Hepatocyte (in vitro differentiated cells): Measurements from ENCODE around the gene B3GALT4. TPM values are rescaled to one million over a fixed set of nuclear protein-coding genes. Genes with fewer than 3 reads are reported as not detected.
"Not testable (repeated sequence)": the region's sequence is repeated elsewhere in the genome, so short reads cannot be mapped to it uniquely, and the experiment has no call there.

Source experiments
- DNase-seq: peaks from one replicate; pipeline ENCODE4 v3.0.0-alpha.2; 2016; ENCODE audit warnings: low spot score
- H2AFZ ChIP-seq: fragments of 200-600 bp; sonication (generic); 2 replicates; pipeline ENCODE4 v1.6.0; 2016; ENCODE audit warnings: antibody characterized with exemption, mild to moderate bottlenecking
- H3K27ac ChIP-seq: fragments of 200-600 bp; sonication (generic); 2 replicates; pipeline ENCODE4 v1.5.1; 2016; ENCODE audit warnings: mild to moderate bottlenecking
- H3K27me3 ChIP-seq: fragments of 200-600 bp; sonication (generic); 2 replicates; pipeline ENCODE4 v1.6.1; 2016
- H3K36me3 ChIP-seq: fragments of 200-600 bp; sonication (generic); replicated peaks from 2 replicates; pipeline ENCODE4 v1.5.1; 2016; ENCODE audit warnings: low read depth; ENCODE audit not compliant: insufficient read depth
- H3K4me1 ChIP-seq: fragments of 200-600 bp; sonication (generic); 2 replicates; pipeline ENCODE4 v1.5.1; 2016; ENCODE audit warnings: mild to moderate bottlenecking, moderate library complexity; ENCODE audit not compliant: insufficient read depth
- H3K4me2 ChIP-seq: fragments of 200-600 bp; sonication (generic); 2 replicates; pipeline ENCODE4 v1.6.0; 2016
- H3K4me3 ChIP-seq: fragments of 200-600 bp; sonication (generic); 2 replicates; pipeline ENCODE4 v1.5.1; 2016; ENCODE audit warnings: mild to moderate bottlenecking
- H3K79me2 ChIP-seq: fragments of 200-600 bp; sonication (generic); 2 replicates; pipeline ENCODE4 v1.6.0; 2017; ENCODE audit warnings: mild to moderate bottlenecking
- H3K9me2 ChIP-seq: fragments of 200-600 bp; sonication (generic); replicated peaks from 2 replicates; pipeline ENCODE4 v1.6.0; 2017; ENCODE audit warnings: mild to moderate bottlenecking; ENCODE audit not compliant: insufficient read depth
- H3K9me3 ChIP-seq: fragments of 200-600 bp; sonication (generic); 2 replicates; pipeline ENCODE4 v1.5.1; 2016; ENCODE audit warnings: low read depth, mild to moderate bottlenecking
- H4K20me1 ChIP-seq: fragments of 200-600 bp; sonication (generic); 2 replicates; pipeline ENCODE4 v1.6.0; 2016; ENCODE audit warnings: mild to moderate bottlenecking; ENCODE audit not compliant: insufficient read depth, poor library complexity, severe bottlenecking
- CTCF ChIP-seq: fragments of 200-600 bp; sonication (generic); IDR thresholded peaks from 2 replicates; pipeline ENCODE4 v1.5.1; 2016; ENCODE audit warnings: antibody characterized with exemption, mild to moderate bottlenecking; ENCODE audit not compliant: poor library complexity
- EZH2 ChIP-seq: fragments of 200-600 bp; sonication (generic); IDR thresholded peaks from 2 replicates; pipeline ENCODE4 v1.6.1; 2016; ENCODE audit warnings: antibody characterized with exemption, mild to moderate bottlenecking, borderline replicate concordance
- EZH2phosphoT487 ChIP-seq: fragments of 200-600 bp; sonication (generic); IDR thresholded peaks from one replicate; pipeline ENCODE4 v1.6.1; 2018; ENCODE audit warnings: antibody characterized with exemption, mild to moderate bottlenecking, low read depth, moderate library complexity; ENCODE audit not compliant: unreplicated experiment, severe bottlenecking
- WGBS: methylation state at CpG from one replicate; pipeline ENCODE4 v1.1.6; 2016; ENCODE audit warnings: low lambda C conversion rate; ENCODE audit errors: missing lambda C conversion rate; 5-methylcytosine and 5-hydroxymethylcytosine counted together
- polyA plus RNA-seq: library from polyadenylated mRNA; unstranded; fragments of >200 nt; fragmentation: Nextera tagmentation; extraction: Ambion mirVana; gene quantifications from 2 replicates; pipeline ENCODE4 v1.2.1, GENCODE V29; 2016
- total RNA-seq: library from RNA; depleted of rRNA; stranded (reverse); fragments of >200 nt; gene quantifications from 2 replicates; pipeline ENCODE4 v1.2.3, GENCODE V29; 2014

Gene B3GALT4
- total and polyA plus RNA-seq, 2 experiments from 2014 or later = 2.0 to 5.7 TPM

GRCh38 chr6:33272275-33273128 lies 4.4 kb upstream of the B3GALT4 start:
- peaks cover 52% of the 10 kb centered on the region for H3K79me2 ChIP-seq
- H3K9me3 ChIP-seq = no peaks in the 10 kb centered on the region
- peak overlapping the region; percentile 73 for H3K4me3 ChIP-seq
- peak overlapping the region; percentile 91 for H3K4me2 ChIP-seq
- H2AFZ ChIP-seq = no peak overlapping the region
- peaks cover 4% of the 10 kb centered on the region for H3K36me3 ChIP-seq
- H4K20me1 ChIP-seq = peaks cover 29% of the 10 kb centered on the region
- TF ChIP-seq EZH2phosphoT487 (no peak), CTCF (no peak), EZH2 (no peak)
- H3K27ac ChIP-seq = peak overlapping the region; percentile 86
- H3K9me2 ChIP-seq = no peaks in the 10 kb centered on the region
- DNase-seq = no peak
- H3K4me1 ChIP-seq = peaks cover 47% of the 10 kb centered on the region
- WGBS = 7% methylated on average over 22 of the region's 22 CpGs
- H3K27me3 ChIP-seq = no peaks in the 10 kb centered on the region

- Histone ChIP-seq H3K36me3 (peaks cover 4% of the 10 kb centered on the region), H3K4me1 (peaks cover 54% of the 10 kb centered on the region), H3K27me3 (no peaks in the 10 kb centered on the region), H3K27ac (peak overlapping the region; percentile 86), H2AFZ (no peak overlapping the region), H3K4me3 (peak overlapping the region; percentile 73), H3K9me3 (no peaks in the 10 kb centered on the region), H3K79me2 (peaks cover 52% of the 10 kb centered on the region), H4K20me1 (peaks cover 29% of the 10 kb centered on the region), H3K9me2 (no peaks in the 10 kb centered on the region), H3K4me2 (peak overlapping the region; percentile 91)
- WGBS = 61% methylated on average over 11 of the region's 11 CpGs
- TF ChIP-seq EZH2 = no peak
- no peak for TF ChIP-seq CTCF
- no peak for TF ChIP-seq EZH2phosphoT487
- DNase-seq = no peak
These were observed 3.6 kb upstream of the B3GALT4 start for GRCh38 chr6:33273129-33273923.

DNA sequence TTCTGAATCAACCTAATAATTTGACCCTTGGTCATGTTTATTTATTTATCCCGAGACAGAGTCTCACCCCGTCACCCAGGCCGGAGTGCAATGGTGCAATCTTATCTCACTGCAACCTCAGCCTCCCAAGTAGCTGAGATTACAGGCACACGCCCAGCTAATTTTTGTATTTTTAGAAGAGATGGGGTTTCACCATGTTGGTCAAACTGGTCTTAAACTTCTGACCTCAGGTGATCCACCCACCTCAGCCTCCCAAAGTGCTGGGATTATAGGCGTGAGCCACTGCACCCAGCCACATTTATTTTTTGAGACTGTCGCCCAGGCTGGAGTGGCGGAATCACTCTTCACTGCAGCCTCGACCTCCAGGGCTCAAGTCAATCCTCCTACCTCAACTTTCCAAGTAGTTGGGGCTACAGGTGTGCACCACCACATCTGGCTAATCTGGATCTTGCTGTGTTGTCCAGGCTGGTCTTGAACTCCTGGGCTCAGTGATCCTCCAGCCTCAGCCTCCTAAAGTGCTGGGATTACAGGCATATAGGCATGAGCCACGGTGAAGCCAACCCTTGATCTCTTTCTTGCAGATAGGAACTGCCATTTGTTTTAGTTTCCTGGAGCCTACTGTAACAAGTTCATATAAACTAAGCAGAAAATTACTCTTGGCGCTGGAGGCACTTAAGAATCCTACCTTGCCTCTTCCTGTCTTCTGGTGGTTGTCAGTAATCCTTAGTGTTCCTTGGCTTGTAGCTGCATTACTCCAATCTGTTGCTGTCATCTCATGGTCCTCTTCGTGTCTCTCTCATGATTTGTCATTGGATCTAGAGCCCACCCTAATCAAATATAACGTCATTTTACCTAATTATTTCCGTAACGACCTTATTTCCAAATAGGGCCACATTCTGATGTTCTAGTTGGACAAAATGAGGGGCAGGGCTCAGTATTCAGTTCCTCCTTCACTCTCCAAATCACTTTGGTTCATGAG lies 2.7 kb upstream of the B3GALT4 start:
- WGBS = 73% methylated on average over 14 of the region's 14 CpGs
- H3K9me2 ChIP-seq = no peaks in the 10 kb centered on the region
- peak overlapping the region; percentile 91 for H3K4me2 ChIP-seq
- no peaks in the 10 kb centered on the region for H3K9me3 ChIP-seq
- H3K27ac ChIP-seq = peak overlapping the region; percentile 1
- H3K27me3 ChIP-seq = no peaks in the 10 kb centered on the region
- H4K20me1 ChIP-seq = peaks cover 29% of the 10 kb centered on the region
- H3K79me2 ChIP-seq = peaks cover 52% of the 10 kb centered on the region
- peaks cover 54% of the 10 kb centered on the region for H3K4me1 ChIP-seq
- peaks cover 3% of the 10 kb centered on the region for H3K36me3 ChIP-seq
- TF ChIP-seq CTCF (no peak), EZH2phosphoT487 (no peak), EZH2 (no peak)
- DNase-seq = no peak
- no peak overlapping the region for H3K4me3 ChIP-seq
- H2AFZ ChIP-seq = no peak overlapping the region

- H3K9me3 ChIP-seq, H3K9me2 ChIP-seq, H3K27me3 ChIP-seq, H3K36me3 ChIP-seq, H3K4me3 ChIP-seq, H2AFZ ChIP-seq, DNase-seq: not testable (repeated sequence)
- 80% methylated on average over 16 of the region's 16 CpGs for WGBS
- H3K79me2 ChIP-seq = peaks cover 38% of the 10 kb centered on the region
- peaks cover 29% of the 10 kb centered on the region for H4K20me1 ChIP-seq
- H3K4me1 ChIP-seq = peaks cover 52% of the 10 kb centered on the region
- peak overlapping the region; percentile 97 for H3K27ac ChIP-seq
- peak overlapping the region; percentile 91 for H3K4me2 ChIP-seq
These were observed 935 bp upstream of the B3GALT4 start for GRCh38 chr6:33275795-33276580.
